K562 (cell line): ENCODE measurements around the gene CTIF. TPM values are rescaled to one million over a fixed set of nuclear protein-coding genes. Genes with fewer than 3 reads are reported as not detected.
A peak's percentile ranks its signal among the peaks of the same experiment; 100 is the strongest.

ENCODE experiments used
- ATAC-seq: fragments of 200-7000 bp; cut with Tn5 transposase; 3 replicates; pipeline ENCODE4 v1.9.1; 2020; ENCODE audit warnings: moderate library complexity
- BruUV-seq: library from RNA; stranded (reverse); fragments of 400-500 nt; replicated peaks from 2 replicates; lab custom pipeline; 2021; lab: Mats Ljungman, UMichigan
- CTCF ChIA-PET: fragments of 300-600 bp; formaldehyde crosslinking; extraction: SDS; loops from one replicate; lab custom pipeline; 2021; ENCODE audit warnings: low intra/inter-chr PET ratio; lab: Yijun Ruan, JAX
- POLR2A ChIA-PET: fragments of 300-600, 350-650 bp; sonication (Branson Sonifier 250); formaldehyde crosslinking; extraction: SDS; loops from one replicate; lab custom pipeline; 2021; ENCODE audit warnings: antibody characterized with exemption, inconsistent platforms; lab: Yijun Ruan, JAX
- DNase-seq, 4 experiments: peaks; one replicate each; pipeline versions ENCODE4 v3.0.0 to v3.0.0-alpha.2; 2011 to 2018; ENCODE audit warnings: low spot score in 3 of 4, mixed read lengths in 3 of 4; ENCODE audit errors: extremely low read depth in 1 of 4
- FAIRE-seq: peaks from 2 replicates; lab custom pipeline; 2011; peaks lifted over from hg19 to GRCh38; lab: Jason Lieb, UNC
- H2AFZ ChIP-seq: 2 replicates; pipeline ENCODE4 v1.6.0; 2011; ENCODE audit warnings: low read depth, low read length, control low read depth, inconsistent platforms
- H3K27ac ChIP-seq: fragments of 200-600 bp; 3 replicates; pipeline ENCODE4 v1.8.0; 2011; ENCODE audit warnings: low read depth, mild to moderate bottlenecking, control low read depth, inconsistent platforms, low read length, moderate library complexity, mixed read lengths; ENCODE audit errors: extremely low read depth
- H3K27me3 ChIP-seq, 2 experiments: fragments of 300-600 bp in 1 of 2; 2 replicates in 1 of 2; 3 replicates in 1 of 2; pipeline versions ENCODE4 v1.6.0 to v1.8.0; 2011; ENCODE audit warnings: inconsistent platforms in 2 of 2, low read length in 2 of 2, mild to moderate bottlenecking in 1 of 2, mixed read lengths in 1 of 2, moderate library complexity in 1 of 2; ENCODE audit not compliant: control insufficient read depth in 2 of 2, insufficient read depth in 2 of 2
- H3K36me3 ChIP-seq: fragments of 300-600 bp; 3 replicates; pipeline ENCODE4 v1.8.0; 2011; ENCODE audit warnings: mild to moderate bottlenecking, low read length, inconsistent platforms; ENCODE audit not compliant: control insufficient read depth, insufficient read depth
- H3K4me1 ChIP-seq, 2 experiments: fragments of 200-600 bp in 1 of 2; replicated peaks in 1 of 2; 2 replicates in 1 of 2; 3 replicates in 1 of 2; pipeline versions ENCODE4 v1.5.1 to v1.8.0; 2011; ENCODE audit warnings: inconsistent platforms in 2 of 2, low read length in 2 of 2, mild to moderate bottlenecking in 1 of 2, mixed read lengths in 1 of 2, moderate library complexity in 1 of 2; ENCODE audit not compliant: control insufficient read depth in 2 of 2, insufficient read depth in 2 of 2
- H3K4me2 ChIP-seq: 2 replicates; pipeline ENCODE4 v1.6.1; 2011; ENCODE audit warnings: low read length, control low read depth, inconsistent platforms, mixed read lengths; ENCODE audit not compliant: insufficient read depth
- H3K4me3 ChIP-seq: fragments of 200-600 bp; sonication (generic), shearing (Covaris generic); 2 replicates; pipeline ENCODE4 v1.5.1; 2016; ENCODE audit warnings: control low read depth, inconsistent platforms
- H3K79me2 ChIP-seq: fragments of 200-600 bp; 3 replicates; pipeline ENCODE4 v1.8.0; 2011; ENCODE audit warnings: low read length, inconsistent platforms; ENCODE audit not compliant: control insufficient read depth, insufficient read depth
- H3K9ac ChIP-seq, 2 experiments: 2 replicates each; pipeline versions ENCODE4 v1.6.0 to v1.6.1; 2011; ENCODE audit warnings: low read depth in 2 of 2, low read length in 2 of 2, control low read depth in 1 of 2, inconsistent platforms in 1 of 2, mild to moderate bottlenecking in 1 of 2, mixed read lengths in 1 of 2; ENCODE audit not compliant: insufficient read depth in 1 of 2
- H3K9me1 ChIP-seq: one replicate; pipeline ENCODE4 v1.6.0; 2011; ENCODE audit warnings: inconsistent platforms, mild to moderate bottlenecking, low read length, moderate library complexity; ENCODE audit not compliant: control insufficient read depth, insufficient read depth
- H3K9me3 ChIP-seq: replicated peaks from 2 replicates; pipeline ENCODE4 v1.5.1; 2011; ENCODE audit warnings: low read depth, low read length, inconsistent platforms; ENCODE audit not compliant: control insufficient read depth, insufficient read depth
- H4K20me1 ChIP-seq: replicated peaks from 2 replicates; pipeline ENCODE4 v1.6.1; 2011; ENCODE audit warnings: low read length, inconsistent platforms, mixed read lengths; ENCODE audit not compliant: control insufficient read depth, insufficient read depth
- FOXA3 ChIP-seq, 2 experiments: fragments of 450-650 bp in 1 of 2; sonication (generic) in 1 of 2; formaldehyde crosslinking; IDR thresholded peaks in 1 of 2; conservative IDR thresholded peaks in 1 of 2; 2 replicates each; pipeline versions ENCODE4 v1.4.0 to v1.8.0; 2020 to 2022; ENCODE audit warnings: mild to moderate bottlenecking in 2 of 2, missing genetic modification reagents in 1 of 2
- FOXK2 ChIP-seq, 2 experiments: fragments of 450-650 bp; IDR thresholded peaks in 1 of 2; conservative IDR thresholded peaks in 1 of 2; 2 replicates each; pipeline ENCODE4 v1.6.1; 2016; ENCODE audit warnings: low read depth in 2 of 2, mild to moderate bottlenecking in 1 of 2
- NR3C1 ChIP-seq: sonication (generic); formaldehyde crosslinking; IDR thresholded peaks from 2 replicates; pipeline ENCODE4 v1.8.1; 2022; ENCODE audit warnings: missing genetic modification reagents
- TBP ChIP-seq: optimal IDR thresholded peaks from 2 replicates; pipeline ENCODE3; 2011; ENCODE audit warnings: low read depth, low read length, improper control_type of control experiment
- TCF7 ChIP-seq: sonication (generic); IDR thresholded peaks from 2 replicates; pipeline ENCODE4 v1.6.1; 2016; ENCODE audit warnings: antibody characterized with exemption, borderline replicate concordance
- WGBS: fragments of 100-300 bp; shearing (Covaris generic); methylation state at CpG from one replicate; pipeline ENCODE4 v1.1.6; 2016; ENCODE audit warnings: low coverage, mixed read lengths; ENCODE audit not compliant: insufficient coverage; ENCODE audit errors: missing lambda C conversion rate; 5-methylcytosine and 5-hydroxymethylcytosine counted together
- in situ Hi-C: fragments of 300-500 bp; cut with MboI; formaldehyde crosslinking; loops from 4 replicates; pipeline ENCODE4 v1.15.0; 2018; ENCODE audit warnings: inconsistent platforms, mixed read lengths
- intact Hi-C: fragments of 100-400 bp; cut with micrococcal nuclease; formaldehyde crosslinking; loops from 2 replicates; pipeline ENCODE4 v1.14.2; 2022
- polyA plus RNA-seq, 8 experiments: library from polyadenylated mRNA; depleted of rRNA in 4 of 8; stranded (reverse) in 5 of 8; unstranded in 3 of 8; fragments of >200 nt; fragmentation: Nextera tagmentation in 2 of 8; fragmentation: Illumina TruSeq in 1 of 8; extraction: Ambion mirVana in 2 of 8; extraction: Trizol in 1 of 8; gene quantifications; 2 replicates each; pipeline versions ENCODE4 v1.2.1 to v1.2.3, GENCODE V29; 2011 to 2014; ENCODE audit warnings: inconsistent platforms in 1 of 8, missing spikeins in 1 of 8
- total RNA-seq, 7 experiments: library from RNA; depleted of rRNA in 6 of 7; stranded (reverse); fragments of >200 nt in 6 of 7; fragmentation: Illumina TruSeq in 2 of 7; extraction: Trizol in 2 of 7; gene quantifications; 2 replicates each; pipeline versions ENCODE4 v1.2.1 to v1.2.3, GENCODE V29; 2011 to 2021; ENCODE audit warnings: low replicate concordance in 1 of 7

Gene CTIF
- total and polyA plus RNA-seq, 9 of the 15 experiments (the other 6 are each of a cell fraction or from before 2014, with no cell fraction given): 0.17 to 11.5 (median 2.2) TPM

- Histone ChIP-seq H3K9me3 (no peaks in the 10 kb centered on the region), H3K4me1 (peaks cover 35 to 48% of the 10 kb centered on the region in 2 experiments), H3K9ac (peak overlapping the region in 1 of 2 experiments; percentile 45; a peak in 1 of 4 replicates), H3K9me1 (no peaks in the 10 kb centered on the region), H3K36me3 (no peaks in the 10 kb centered on the region), H3K27me3 (no peaks in the 10 kb centered on the region), H3K27ac (no peak overlapping the region), H2AFZ (no peak overlapping the region), H4K20me1 (peaks cover 4% of the 10 kb centered on the region; the same call in 1 of the 2 replicates), H3K4me2 (peak overlapping the region; percentile 63; the same call in 1 of the 2 replicates), H3K79me2 (no peaks in the 10 kb centered on the region), H3K4me3 (no peak overlapping the region)
- ChIA-PET CTCF (no interaction called here), POLR2A (interaction anchor here (0.9 kb wide), 1 partner anchor 22 kb away, joined by 3 read pairs; no protein-coding TSS in a partner anchor)
- intact Hi-C loops: no loop called here
- TF ChIP-seq FOXA3 (CRISPR knock-in tag; conservative IDR thresholded peaks at IDR 0.05 in 1 of 2, IDR thresholded peaks at IDR 0.05 in 1 of 2): 0 out of 4 replicates have a peak, but pooled peaks of 1 of the 2 experiments have one; percentile 21
- TF ChIP-seq NR3C1 (CRISPR knock-in tag): no peak
- TF ChIP-seq TCF7: no peak
- TF ChIP-seq FOXK2 (conservative IDR thresholded peaks at IDR 0.05 in 1 of 2, IDR thresholded peaks at IDR 0.05 in 1 of 2; ENCODE audit: low read depth in 2 of 2): no peak
- TF ChIP-seq TBP: no peak
- 22% methylated on average over 7 of the region's 13 CpGs for WGBS
- in situ Hi-C loops: no loop called here
- DNase-seq (peak in 1 of 4 experiments; percentile 60), FAIRE-seq (peak; percentile 55), ATAC-seq (peak; percentile 54)
- no TSS peak for BruUV-seq
These were observed 290.8 kb downstream of the CTIF start for GRCh38 chr18:48829443-48830149.
